GM18505 (cell line): Measurements from ENCODE around the gene CKMT2.
"Not testable (repeated sequence)": the region's sequence is repeated elsewhere in the genome, so short reads cannot be mapped to it uniquely, and the experiment has no call there.

ENCODE experiments used
- ATAC-seq: cut with Tn5 transposase; IDR thresholded peaks from one replicate; pipeline ENCODE4 v1.9.1; 2021; ENCODE audit not compliant: unreplicated experiment
- POLR2A ChIP-seq: IDR thresholded peaks from 4 replicates; pipeline ENCODE4 v1.6.1; 2011; ENCODE audit warnings: borderline replicate concordance; ENCODE audit not compliant: insufficient read depth, insufficient read length; ENCODE audit errors: extremely low read depth

Gene CKMT2

DNA sequence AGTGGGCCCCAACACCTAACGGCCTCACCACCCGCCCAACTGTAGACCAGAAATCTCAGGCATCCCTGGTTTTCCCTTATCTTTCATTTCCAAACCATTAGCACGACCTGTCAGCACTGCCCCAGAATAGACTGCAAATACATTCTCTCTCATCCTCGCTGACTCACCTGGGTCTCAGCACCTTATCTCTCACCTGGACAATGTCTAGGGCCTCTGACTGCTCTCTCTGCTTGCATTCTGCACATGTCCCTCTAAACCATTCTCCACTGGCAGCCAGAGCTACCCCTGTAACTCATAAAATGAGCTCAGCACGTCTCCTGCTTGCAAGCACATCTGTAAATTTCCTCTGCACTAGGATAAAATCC is 12.7 kb downstream of the CKMT2 start:
- no peak for ATAC-seq
- TF ChIP-seq POLR2A: no peak

DNA sequence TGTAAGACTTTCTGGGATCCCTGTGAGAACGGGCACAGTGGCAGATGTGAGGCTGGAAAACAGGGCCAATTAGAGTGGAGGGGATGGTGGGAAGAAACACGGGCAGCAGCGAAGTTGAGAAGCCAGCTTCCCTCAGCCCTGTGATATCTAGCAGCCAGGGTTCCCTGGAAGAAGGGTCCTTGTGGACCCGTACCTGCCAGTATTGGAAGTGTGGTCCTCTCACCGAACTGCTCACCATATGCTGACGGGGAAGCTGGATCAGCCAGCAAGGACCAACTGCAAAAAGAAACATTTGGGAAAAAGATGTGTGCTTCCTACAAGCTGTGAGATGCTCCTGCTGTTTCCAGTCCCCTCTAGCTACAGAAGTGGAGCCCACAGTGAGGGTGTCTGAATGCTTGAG is 13.6 kb downstream of the CKMT2 start:
- TF ChIP-seq POLR2A: no peak
- ATAC-seq: no peak

DNA sequence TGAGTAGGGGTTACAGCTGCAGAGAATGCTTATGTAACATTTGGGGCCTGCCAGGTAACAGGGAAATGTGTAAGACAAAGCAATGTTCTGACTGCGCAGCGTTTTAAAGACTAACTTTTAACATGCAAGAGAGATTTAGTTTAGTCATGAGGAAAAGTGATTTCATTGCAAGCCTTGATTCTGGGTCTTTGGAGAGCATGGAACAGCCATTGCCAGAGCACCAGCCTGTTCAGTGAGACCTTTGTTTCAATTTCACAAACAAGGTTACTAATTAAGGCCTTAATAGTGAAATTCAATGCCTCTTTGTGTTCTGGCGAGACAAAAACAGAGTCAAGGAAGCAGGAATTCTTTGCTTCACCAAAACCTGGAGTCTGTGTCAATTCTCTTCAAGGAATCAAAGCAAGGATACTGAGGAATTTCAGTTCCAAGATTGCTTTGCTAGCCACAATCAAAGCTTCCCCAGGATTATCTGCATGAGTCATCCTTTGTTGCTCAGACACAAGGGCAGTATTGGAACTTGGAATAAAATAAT is 14.4 kb downstream of the CKMT2 start:
- ATAC-seq: no peak
- TF ChIP-seq POLR2A: no peak

DNA sequence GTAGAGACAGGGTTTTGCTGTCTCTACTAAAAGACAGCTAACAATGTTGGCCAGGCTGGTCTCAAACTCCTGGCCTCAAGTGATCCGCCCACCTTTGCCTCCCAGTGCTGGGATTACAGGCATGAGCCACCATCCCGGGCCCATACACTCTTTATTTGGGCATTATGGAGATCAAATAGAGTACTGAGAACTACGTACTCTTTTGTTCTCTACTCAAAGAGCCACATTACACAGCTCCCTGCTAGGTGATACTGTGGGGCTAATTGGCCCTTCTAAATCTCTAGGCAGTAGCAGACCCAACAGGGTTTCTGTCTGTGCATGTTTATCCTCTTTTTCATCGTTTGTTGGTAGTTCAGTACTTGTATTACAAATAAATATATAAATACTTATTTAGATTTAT is 16.1 kb downstream of the CKMT2 start:
- no peak for ATAC-seq
- TF ChIP-seq POLR2A: no peak

DNA sequence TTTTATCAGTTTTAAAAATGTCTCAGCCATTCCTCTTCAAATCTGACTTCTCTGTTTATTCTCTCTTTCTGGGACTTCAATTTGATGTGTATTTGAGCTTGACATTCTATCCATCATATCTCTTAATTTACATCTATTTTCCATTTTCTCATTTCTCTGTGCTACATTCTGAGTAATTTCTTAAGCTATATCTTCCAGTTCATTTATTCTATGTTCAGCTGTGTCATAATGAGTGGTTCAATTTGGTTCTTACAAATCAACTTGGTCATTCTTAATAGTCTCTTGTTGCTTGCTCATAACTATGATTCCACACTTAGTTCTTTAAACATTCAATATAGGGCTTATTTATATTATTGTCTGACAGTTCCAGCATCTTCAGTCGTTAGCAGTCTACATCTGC is 16.9 kb downstream of the CKMT2 start:
- no peak for ATAC-seq
- no peak for TF ChIP-seq POLR2A

DNA sequence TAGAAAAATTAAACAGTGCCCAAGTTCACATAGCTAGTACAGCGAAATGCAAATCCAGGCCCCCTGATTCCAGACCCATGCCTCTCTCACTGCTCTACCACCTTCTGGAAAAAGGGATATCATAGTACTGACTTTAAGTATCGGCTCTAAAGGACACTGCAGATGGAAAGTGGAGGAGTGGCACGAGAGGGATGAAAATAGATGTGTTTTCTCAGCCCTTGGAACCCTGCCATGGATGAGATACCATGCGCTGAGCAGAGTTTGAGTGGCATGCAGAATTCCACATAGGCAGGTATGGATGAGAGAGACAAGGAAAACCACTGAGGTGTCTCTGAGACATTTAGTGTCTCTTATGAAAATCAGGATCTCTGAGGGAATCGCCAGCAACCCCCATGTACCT is 18.8 kb downstream of the CKMT2 start:
- no peak for ATAC-seq
- no peak for TF ChIP-seq POLR2A

DNA sequence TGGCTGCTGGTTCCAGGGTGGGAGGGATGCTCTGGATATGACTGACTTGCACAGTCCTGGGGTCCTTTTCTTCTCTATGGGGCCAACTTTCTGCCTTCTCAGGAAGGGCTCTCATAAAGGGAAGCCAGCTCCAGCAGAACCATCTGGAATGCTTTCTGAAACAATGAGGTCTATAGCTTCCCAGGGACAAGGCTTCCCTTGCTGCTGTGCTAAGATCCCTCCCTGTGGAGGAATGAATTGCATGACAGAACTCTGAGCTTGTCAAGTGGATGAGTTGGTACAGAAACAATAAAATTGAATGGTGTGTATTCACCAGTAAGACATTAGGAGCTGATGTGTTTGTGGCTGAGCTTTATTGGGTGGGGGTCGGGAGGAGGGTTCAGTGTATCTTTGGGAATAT is 19.8 kb downstream of the CKMT2 start:
- no peak for TF ChIP-seq POLR2A
- no peak for ATAC-seq

DNA sequence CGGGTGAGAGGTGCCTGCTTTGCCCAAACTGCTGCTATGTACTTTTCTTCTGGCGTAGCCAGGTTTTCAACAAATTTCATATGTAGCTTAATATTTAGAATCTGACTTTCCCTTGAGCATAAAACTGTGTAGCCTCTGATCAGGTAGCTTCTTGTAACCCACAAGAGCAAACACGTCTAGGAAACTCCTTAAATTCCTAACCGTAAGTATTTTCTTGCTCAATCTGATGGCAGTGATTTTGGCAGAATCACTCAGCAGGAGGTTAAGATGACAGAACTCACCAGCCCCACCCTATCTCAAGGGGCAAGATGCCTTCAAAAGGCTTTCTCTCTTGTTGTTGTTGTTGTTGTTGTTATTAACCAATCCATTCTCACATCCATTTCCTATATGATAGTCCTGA is 20.8 kb downstream of the CKMT2 start:
- ATAC-seq: no peak
- no peak for TF ChIP-seq POLR2A

DNA sequence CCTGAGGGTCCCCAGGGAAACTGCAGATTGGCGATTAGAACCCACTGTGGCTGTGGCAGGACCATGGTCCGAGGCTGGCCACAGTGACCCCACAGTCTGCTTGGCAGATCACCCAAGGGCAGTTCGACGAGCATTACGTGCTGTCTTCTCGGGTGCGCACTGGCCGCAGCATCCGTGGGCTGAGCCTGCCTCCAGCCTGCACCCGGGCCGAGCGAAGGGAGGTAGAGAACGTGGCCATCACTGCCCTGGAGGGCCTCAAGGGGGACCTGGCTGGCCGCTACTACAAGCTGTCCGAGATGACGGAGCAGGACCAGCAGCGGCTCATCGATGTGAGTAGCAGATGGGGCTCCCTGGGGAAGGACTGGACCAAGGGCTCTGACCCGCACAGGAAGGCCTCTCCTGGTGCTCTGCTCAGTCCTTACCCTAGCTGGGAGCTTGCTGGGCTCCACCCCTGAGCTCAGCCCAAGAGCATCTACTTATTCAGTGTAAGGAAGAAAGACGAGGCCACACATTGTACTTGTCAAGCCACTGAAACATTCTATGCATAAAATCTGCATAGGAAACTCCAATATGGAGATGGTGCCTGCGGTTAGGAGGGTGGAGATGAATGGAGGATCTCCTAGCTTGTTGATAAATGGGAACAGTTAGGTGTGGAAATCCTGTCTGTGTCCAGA is 21.9 kb downstream of the CKMT2 start:
- ATAC-seq: no peak
- no peak for TF ChIP-seq POLR2A

DNA sequence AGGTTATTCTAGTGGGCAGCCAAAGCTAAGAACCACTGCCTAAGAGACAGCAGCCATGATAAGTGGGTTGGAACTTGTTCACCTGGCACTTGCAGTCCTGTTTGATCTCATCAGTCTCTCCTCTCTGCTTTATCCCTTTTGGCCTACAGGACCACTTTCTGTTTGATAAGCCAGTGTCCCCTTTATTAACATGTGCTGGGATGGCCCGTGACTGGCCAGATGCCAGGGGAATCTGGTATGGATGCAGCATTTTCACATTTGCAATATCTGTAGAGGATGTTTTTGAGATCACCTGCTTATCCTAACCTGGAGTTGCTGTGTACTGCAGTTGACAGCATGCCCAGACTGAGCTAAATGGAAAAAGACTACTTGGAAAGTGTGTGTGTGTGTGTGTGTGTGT is 23.6 kb downstream of the CKMT2 start:
- no peak for TF ChIP-seq POLR2A
- no peak for ATAC-seq

DNA sequence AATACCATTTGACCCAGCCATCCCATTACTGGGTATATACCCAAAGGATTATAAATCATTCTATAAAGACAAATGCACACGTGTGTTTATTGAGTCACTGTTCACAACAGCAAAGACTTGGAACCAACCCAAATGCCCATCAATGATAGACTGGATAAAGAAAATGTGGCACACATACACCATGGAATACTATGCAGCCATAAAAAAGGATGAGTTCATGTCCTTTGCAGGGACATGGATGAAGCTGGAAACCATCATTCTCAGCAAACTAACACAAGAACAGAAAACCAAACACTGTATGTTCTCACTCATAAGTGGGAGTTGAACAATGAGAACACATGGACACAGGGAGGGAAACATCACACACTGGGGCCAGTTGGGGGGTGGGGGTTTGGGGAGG is 29.7 kb downstream of the CKMT2 start:
- not testable (repeated sequence) for ATAC-seq

DNA sequence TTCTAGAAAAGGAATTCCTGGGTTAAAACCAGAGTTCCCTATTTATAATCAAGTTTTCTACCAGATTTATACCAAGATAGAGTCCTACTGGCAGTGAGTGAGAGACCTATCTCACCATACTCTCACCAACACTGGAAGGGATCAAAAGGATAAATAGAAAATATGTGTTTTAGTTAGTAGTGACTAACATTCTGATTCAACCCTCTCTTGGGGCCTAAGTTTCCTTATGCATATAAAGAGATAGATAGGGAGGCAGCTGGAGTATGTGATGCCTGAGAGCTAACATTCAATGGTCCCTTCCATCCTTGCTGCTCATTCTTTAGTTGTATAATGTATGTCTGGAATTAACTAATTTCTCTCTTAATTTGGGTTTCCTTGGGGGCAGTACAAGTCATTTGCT is 32.0 kb downstream of the CKMT2 start:
- no peak for TF ChIP-seq POLR2A
- no peak for ATAC-seq

DNA sequence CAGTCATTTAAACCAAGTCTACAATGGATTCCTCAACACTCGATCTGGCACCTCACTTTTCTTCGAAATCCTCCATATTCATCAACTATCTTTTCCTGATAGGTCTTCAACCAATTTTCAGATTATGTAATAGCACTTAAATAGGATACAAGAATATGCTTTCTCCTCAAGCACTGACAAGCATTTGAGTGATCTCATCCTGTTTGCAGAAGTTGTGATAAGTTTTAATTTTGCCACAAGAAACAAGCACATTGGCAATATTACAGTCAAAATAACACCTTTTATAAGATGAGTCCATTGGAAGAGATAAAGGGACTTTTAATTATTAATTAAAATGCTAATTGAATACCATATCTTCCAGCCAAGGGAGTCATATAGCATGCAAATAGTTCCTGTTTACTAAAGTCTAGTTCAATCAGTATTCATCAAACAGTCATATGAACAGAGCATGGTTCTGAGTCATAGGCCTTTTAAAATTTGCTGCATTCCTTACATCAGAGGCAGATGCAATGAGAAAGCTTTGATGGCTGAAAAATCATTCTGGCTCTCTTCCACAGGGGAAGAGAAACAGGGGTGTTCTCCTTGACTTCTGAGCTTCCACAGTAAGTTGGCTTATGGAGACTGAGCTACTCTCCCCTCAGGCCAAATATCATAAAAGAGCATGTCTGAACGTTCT is 35.5 kb downstream of the CKMT2 start:
- TF ChIP-seq POLR2A: no peak
- no peak for ATAC-seq

DNA sequence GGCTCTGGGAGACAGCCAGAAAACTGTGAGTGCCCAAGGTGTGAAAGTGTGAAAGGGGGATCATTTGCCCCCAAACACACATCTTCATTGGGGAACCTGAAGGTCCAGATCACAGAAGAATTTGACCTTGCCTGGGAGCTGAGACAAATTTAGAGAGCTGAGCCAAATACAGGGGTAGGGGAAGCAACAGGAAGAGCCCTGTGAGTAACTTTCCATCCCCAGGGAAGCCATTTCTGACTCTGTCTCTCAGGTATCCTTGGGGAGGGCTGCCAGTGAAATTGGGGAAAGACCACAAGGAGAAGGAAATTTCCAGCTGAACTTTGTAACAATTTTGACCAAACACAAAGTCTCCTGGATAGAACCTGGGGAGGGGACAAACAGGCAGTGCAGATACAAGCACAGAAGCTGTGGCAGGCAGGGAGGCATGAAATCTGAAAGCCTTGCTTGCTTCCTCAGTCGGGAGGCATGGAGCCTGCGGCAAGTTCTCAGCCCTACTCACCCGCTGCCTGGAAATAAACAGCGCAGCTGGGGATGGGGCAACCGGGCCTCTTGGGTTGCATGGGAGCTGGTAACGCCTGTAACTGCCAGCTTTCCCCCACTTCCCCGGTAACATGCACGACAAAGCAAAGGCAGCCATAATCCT is 36.8 kb downstream of the CKMT2 start:
- no peak for ATAC-seq
- no peak for TF ChIP-seq POLR2A

DNA sequence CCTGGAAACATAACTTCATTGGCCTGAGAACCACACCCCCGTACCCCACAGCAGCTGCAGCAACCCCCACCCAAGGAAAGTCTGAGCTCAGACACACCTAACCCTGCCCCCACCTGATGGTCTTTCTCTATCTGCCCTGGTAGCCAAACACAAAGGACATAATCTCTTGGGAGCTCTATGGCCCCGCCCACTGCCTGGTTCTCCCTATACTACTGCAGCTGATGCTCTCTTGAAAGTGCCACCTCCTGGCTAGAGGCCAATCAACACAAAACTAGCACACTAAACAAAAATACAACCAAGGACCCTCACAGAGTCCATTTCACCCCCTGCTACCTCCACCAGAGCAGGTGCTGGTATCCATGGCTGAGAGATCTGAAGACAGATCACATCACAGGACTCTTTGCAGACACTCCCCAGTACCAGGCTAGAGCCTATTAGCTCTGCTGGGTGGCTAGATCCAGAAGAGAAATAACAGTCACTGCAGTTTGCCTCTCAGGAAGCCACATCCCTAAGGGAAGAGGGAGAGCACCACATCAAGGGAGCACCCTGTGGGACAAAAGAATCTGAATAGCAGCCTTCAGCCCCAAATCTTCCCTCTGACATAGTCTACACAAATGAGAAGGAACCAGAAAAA is 37.4 kb downstream of the CKMT2 start:
- not testable (repeated sequence) for ATAC-seq
